ENCODE results near the gene RASAL1. TPM values are rescaled to one million over a fixed set of nuclear protein-coding genes. Genes with fewer than 3 reads are reported as not detected.
"Not testable (repeated sequence)": the region's sequence is repeated elsewhere in the genome, so short reads cannot be mapped to it uniquely, and the experiment has no call there.

The RASAL1 gene
- polyA plus RNA-seq, 3 donors = not detected

DNA sequence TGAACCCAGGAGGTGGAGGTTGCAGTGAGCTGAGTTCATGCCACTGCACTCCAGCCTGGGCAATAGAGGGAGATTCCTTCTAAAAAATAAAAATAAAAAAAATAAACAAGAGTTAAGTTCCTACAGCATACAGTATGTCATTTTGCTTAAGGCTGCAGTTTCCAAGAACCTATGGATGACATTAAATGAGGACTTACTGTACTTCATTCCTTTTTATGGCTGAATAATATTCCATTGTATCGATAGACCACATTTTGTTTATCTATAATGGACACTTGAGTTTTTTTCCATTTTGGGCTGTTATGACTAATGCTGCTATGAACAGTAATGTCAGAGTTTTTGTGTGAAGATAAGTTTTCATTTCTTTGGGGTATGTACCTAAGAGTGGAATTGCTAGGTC, 17.4 kb downstream of the RASAL1 start:
- no peaks in the 10 kb centered on the region for H3K79me2 ChIP-seq (ENCODE audit: insufficient read depth, low read length)
- H4K20me1 ChIP-seq (ENCODE audit: insufficient read depth, low read length) = no peaks in the 10 kb centered on the region
- H3K27me3 Mint-ChIP-seq (ENCODE audit: low read depth in 3 of 3) = peaks cover 3 to 13% (median 5%) of the 10 kb centered on the region in 3 donors
- H3K27ac Mint-ChIP-seq = peak overlapping the region in 1 of 7 donors; percentile 40
- TF ChIP-seq, protein P1, sequence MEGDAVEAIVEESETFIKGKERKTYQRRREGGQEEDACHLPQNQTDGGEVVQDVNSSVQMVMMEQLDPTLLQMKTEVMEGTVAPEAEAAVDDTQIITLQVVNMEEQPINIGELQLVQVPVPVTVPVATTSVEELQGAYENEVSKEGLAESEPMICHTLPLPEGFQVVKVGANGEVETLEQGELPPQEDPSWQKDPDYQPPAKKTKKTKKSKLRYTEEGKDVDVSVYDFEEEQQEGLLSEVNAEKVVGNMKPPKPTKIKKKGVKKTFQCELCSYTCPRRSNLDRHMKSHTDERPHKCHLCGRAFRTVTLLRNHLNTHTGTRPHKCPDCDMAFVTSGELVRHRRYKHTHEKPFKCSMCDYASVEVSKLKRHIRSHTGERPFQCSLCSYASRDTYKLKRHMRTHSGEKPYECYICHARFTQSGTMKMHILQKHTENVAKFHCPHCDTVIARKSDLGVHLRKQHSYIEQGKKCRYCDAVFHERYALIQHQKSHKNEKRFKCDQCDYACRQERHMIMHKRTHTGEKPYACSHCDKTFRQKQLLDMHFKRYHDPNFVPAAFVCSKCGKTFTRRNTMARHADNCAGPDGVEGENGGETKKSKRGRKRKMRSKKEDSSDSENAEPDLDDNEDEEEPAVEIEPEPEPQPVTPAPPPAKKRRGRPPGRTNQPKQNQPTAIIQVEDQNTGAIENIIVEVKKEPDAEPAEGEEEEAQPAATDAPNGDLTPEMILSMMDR (IDR thresholded peaks at IDR 0.05) = no peak
- H3K36me3 ChIP-seq (replicated peaks in 1 of 2; ENCODE audit: control insufficient read depth in 1 of 2, insufficient read depth in 2 of 2, low read length in 2 of 2) = no peaks in the 10 kb centered on the region
- H3K4me3 ChIP-seq (replicated peaks in 1 of 3; ENCODE audit: low read depth in 2 of 3, low read length in 3 of 3) = no peak overlapping the region
- no peak overlapping the region for H3K27ac ChIP-seq (ENCODE audit: low read depth in 1 of 2, low read length in 2 of 2)
- no peak overlapping the region for H3K4me3 Mint-ChIP-seq
- no CpG with 5 or more reads among the region's 1 CpG for WGBS (ENCODE audit: insufficient coverage)
- intact Hi-C loops (cut with micrococcal nuclease) = no loop called here
- no peaks in the 10 kb centered on the region for H3K9me3 ChIP-seq (replicated peaks in 1 of 2; ENCODE audit: control insufficient read depth in 1 of 2, insufficient read depth in 1 of 2, low read length in 2 of 2)
- no peak overlapping the region for H2AFZ ChIP-seq (ENCODE audit: insufficient read depth, low read depth, low read length, poor library complexity, severe bottlenecking)
- H3K4me1 ChIP-seq (ENCODE audit: control insufficient read depth in 1 of 2, insufficient read depth in 2 of 2, low read length in 2 of 2) = no peaks in the 10 kb centered on the region
- peaks cover 0 to 8% (median 7%) of the 10 kb centered on the region in 7 donors for H3K9me3 Mint-ChIP-seq
- no peak overlapping the region for H3K4me2 ChIP-seq (replicated peaks; ENCODE audit: extremely low read depth, low read length, poor library complexity, severe bottlenecking)
- H3K27me3 ChIP-seq (ENCODE audit: control insufficient read depth in 2 of 2, insufficient read depth in 2 of 2, low read length in 2 of 2) = peaks cover 0 to 6% of the 10 kb centered on the region in 2 donors
- H3K36me3 Mint-ChIP-seq = no peaks in the 10 kb centered on the region
- no peak overlapping the region for H3K9ac ChIP-seq (ENCODE audit: insufficient read depth, low read length, poor library complexity, severe bottlenecking)
- DNase-seq = no peak
- H3K4me1 Mint-ChIP-seq = no peaks in the 10 kb centered on the region

DNA sequence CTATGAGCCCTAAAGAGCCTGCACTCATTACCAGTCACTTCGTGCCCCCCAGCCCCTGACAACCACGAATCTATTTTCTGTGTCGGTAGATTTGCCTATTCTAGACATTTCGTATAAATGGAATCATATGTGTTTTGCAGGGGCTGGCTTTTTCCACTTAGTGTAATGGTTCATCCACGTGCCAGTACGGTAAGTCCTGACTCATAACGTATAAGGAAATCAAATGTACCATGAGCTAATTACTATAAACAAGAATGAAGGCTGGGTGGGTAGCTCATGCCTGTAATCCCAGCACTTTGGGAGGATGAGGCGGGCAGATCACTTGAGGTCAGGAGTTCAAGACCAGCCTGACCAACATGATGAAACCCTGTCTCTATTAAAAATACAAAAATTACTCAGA, 17.9 kb downstream of the RASAL1 start:
- H3K36me3 Mint-ChIP-seq; H3K4me3 ChIP-seq (replicated peaks in 1 of 3; ENCODE audit: low read depth in 2 of 3, low read length in 3 of 3); H4K20me1 ChIP-seq (ENCODE audit: insufficient read depth, low read length); H3K36me3 ChIP-seq (replicated peaks in 1 of 2; ENCODE audit: control insufficient read depth in 1 of 2, insufficient read depth in 2 of 2, low read length in 2 of 2); H3K4me1 Mint-ChIP-seq; H2AFZ ChIP-seq (ENCODE audit: insufficient read depth, low read depth, low read length, poor library complexity, severe bottlenecking); H3K4me3 Mint-ChIP-seq; H3K4me2 ChIP-seq (replicated peaks; ENCODE audit: extremely low read depth, low read length, poor library complexity, severe bottlenecking); H3K9ac ChIP-seq (ENCODE audit: insufficient read depth, low read length, poor library complexity, severe bottlenecking); intact Hi-C loops (cut with micrococcal nuclease); H3K9me3 ChIP-seq (replicated peaks in 1 of 2; ENCODE audit: control insufficient read depth in 1 of 2, insufficient read depth in 1 of 2, low read length in 2 of 2); H3K79me2 ChIP-seq (ENCODE audit: insufficient read depth, low read length); H3K27me3 ChIP-seq (ENCODE audit: control insufficient read depth in 2 of 2, insufficient read depth in 2 of 2, low read length in 2 of 2); H3K4me1 ChIP-seq (ENCODE audit: control insufficient read depth in 1 of 2, insufficient read depth in 2 of 2, low read length in 2 of 2); DNase-seq; H3K27ac ChIP-seq (ENCODE audit: low read depth in 1 of 2, low read length in 2 of 2); H3K9me3 Mint-ChIP-seq: not testable (repeated sequence)
- 96% methylated on average over 3 of the region's 8 CpGs for WGBS (ENCODE audit: insufficient coverage)
- Mint-ChIP-seq H3K27ac (peak overlapping the region in 1 of 7 donors; percentile 40), H3K27me3 (ENCODE audit: low read depth in 3 of 3) (peaks cover 3 to 11% (median 7%) of the 10 kb centered on the region in 3 donors)
